CD14-positive monocyte (primary cell): ENCODE data around the gene RBM38. TPM values are rescaled to one million over a fixed set of nuclear protein-coding genes. Genes with fewer than 3 reads are reported as not detected.

Experiments used
- DNase-seq, 3 donors: peaks; one replicate each; pipeline ENCODE4 v3.0.0-alpha.2; 2011 to 2022
- H2AFZ ChIP-seq: 2 replicates; pipeline ENCODE4 v1.6.0; 2012; ENCODE audit warnings: mild to moderate bottlenecking, low read depth, low read length, inconsistent platforms; ENCODE audit not compliant: insufficient read depth, poor library complexity, severe bottlenecking
- H3K27ac ChIP-seq, 2 donors: 1 replicate in 1 of 2; 2 replicates in 1 of 2; pipeline ENCODE4 v1.5.1; 2012 to 2013; ENCODE audit warnings: low read length in 2 of 2, control low read depth in 1 of 2, inconsistent platforms in 1 of 2, low read depth in 1 of 2, mild to moderate bottlenecking in 1 of 2
- H3K27me3 ChIP-seq, 2 donors: one replicate each; pipeline versions ENCODE4 v1.6.0 to v1.6.1; 2011 to 2013; ENCODE audit warnings: low read length in 2 of 2; ENCODE audit not compliant: control insufficient read depth in 2 of 2, insufficient read depth in 2 of 2
- H3K36me3 ChIP-seq, 2 donors: replicated peaks in 1 of 2; 1 replicate in 1 of 2; 2 replicates in 1 of 2; pipeline versions ENCODE4 v1.5.1 to v1.6.1; 2012 to 2013; ENCODE audit warnings: low read length in 2 of 2, control low read depth in 1 of 2, inconsistent platforms in 1 of 2, mild to moderate bottlenecking in 1 of 2; ENCODE audit not compliant: insufficient read depth in 2 of 2, control insufficient read depth in 1 of 2
- H3K4me1 ChIP-seq, 2 donors: 1 replicate in 1 of 2; 2 replicates in 1 of 2; pipeline versions ENCODE4 v1.5.1 to v1.6.1; 2012 to 2013; ENCODE audit warnings: low read length in 2 of 2, control low read depth in 1 of 2, inconsistent platforms in 1 of 2, mild to moderate bottlenecking in 1 of 2, moderate library complexity in 1 of 2; ENCODE audit not compliant: insufficient read depth in 2 of 2, control insufficient read depth in 1 of 2
- H3K4me2 ChIP-seq: replicated peaks from 2 replicates; pipeline ENCODE3; 2012; ENCODE audit warnings: low read length, moderate library complexity, mild to moderate bottlenecking; ENCODE audit not compliant: poor library complexity, severe bottlenecking; ENCODE audit errors: extremely low read depth
- H3K4me3 ChIP-seq, 3 experiments: fragments of 200-600 bp in 1 of 3; sonication (generic) in 1 of 3; replicated peaks in 1 of 3; 1 replicate in 2 of 3; 2 replicates in 1 of 3; pipeline ENCODE4 v1.5.1; 2011 to 2013; ENCODE audit warnings: low read length in 3 of 3, mild to moderate bottlenecking in 3 of 3, control low read depth in 2 of 3, low read depth in 2 of 3, inconsistent platforms in 1 of 3, moderate library complexity in 1 of 3
- H3K79me2 ChIP-seq: 2 replicates; pipeline ENCODE4 v1.6.0; 2012; ENCODE audit warnings: mild to moderate bottlenecking, control low read depth, inconsistent platforms, low read length, moderate library complexity; ENCODE audit not compliant: insufficient read depth
- H3K9ac ChIP-seq: 2 replicates; pipeline ENCODE4 v1.6.0; 2017; ENCODE audit warnings: low read length, mild to moderate bottlenecking; ENCODE audit not compliant: insufficient read depth, poor library complexity, severe bottlenecking
- H3K9me3 ChIP-seq, 2 donors: replicated peaks in 1 of 2; 1 replicate in 1 of 2; 2 replicates in 1 of 2; pipeline versions ENCODE4 v1.5.1 to v1.6.1; 2012 to 2013; ENCODE audit warnings: low read length in 2 of 2, control low read depth in 1 of 2; ENCODE audit not compliant: control insufficient read depth in 1 of 2, insufficient read depth in 1 of 2
- H4K20me1 ChIP-seq: 2 replicates; pipeline ENCODE4 v1.6.0; 2012; ENCODE audit warnings: mild to moderate bottlenecking, low read length, control low read depth, moderate library complexity; ENCODE audit not compliant: insufficient read depth
- H3K27ac Mint-ChIP-seq, 7 donors: one replicate each; pipeline ENCODE4 v1.8.0; 2020; ENCODE audit warnings: mild to moderate bottlenecking in 7 of 7, mixed read lengths in 7 of 7, moderate library complexity in 6 of 7, inconsistent platforms in 2 of 7
- H3K27me3 Mint-ChIP-seq, 3 donors: one replicate each; pipeline ENCODE4 v1.8.0; 2021 to 2022; ENCODE audit warnings: low read depth in 3 of 3, mild to moderate bottlenecking in 3 of 3, mixed read lengths in 3 of 3, moderate library complexity in 3 of 3, inconsistent platforms in 1 of 3
- H3K36me3 Mint-ChIP-seq, 2 donors: one replicate each; pipeline ENCODE4 v1.8.0; 2020; ENCODE audit warnings: mixed read lengths in 2 of 2, inconsistent platforms in 1 of 2, mild to moderate bottlenecking in 1 of 2
- H3K4me1 Mint-ChIP-seq: one replicate; pipeline ENCODE4 v1.8.0; 2020; ENCODE audit warnings: mild to moderate bottlenecking, mixed read lengths
- H3K4me3 Mint-ChIP-seq, 2 donors: one replicate each; pipeline ENCODE4 v1.8.0; 2020; ENCODE audit warnings: mild to moderate bottlenecking in 2 of 2, mixed read lengths in 2 of 2, moderate library complexity in 1 of 2
- H3K9me3 Mint-ChIP-seq, 7 donors: one replicate each; pipeline ENCODE4 v1.8.0; 2020 to 2022; ENCODE audit warnings: mixed read lengths in 7 of 7, mild to moderate bottlenecking in 6 of 7, moderate library complexity in 6 of 7, inconsistent platforms in 2 of 7
- CTCF ChIP-seq: fragments of 200-600 bp; IDR thresholded peaks from one replicate; pipeline ENCODE4 v1.8.0; 2022; ENCODE audit warnings: antibody characterized with exemption, mild to moderate bottlenecking
- WGBS: methylation state at CpG from one replicate; pipeline ENCODE4 v1.1.5; 2013; ENCODE audit warnings: missing lambda C conversion rate; ENCODE audit not compliant: insufficient coverage; 5-methylcytosine and 5-hydroxymethylcytosine counted together
- intact Hi-C, 2 donors: fragments of 100-400 bp; cut with micrococcal nuclease; formaldehyde crosslinking; loops; one replicate each; pipeline versions ENCODE4 v1.15.0 to v1.15.1; 2023
- polyA plus RNA-seq, 3 donors: library from polyadenylated mRNA; depleted of rRNA in 1 of 3; unstranded in 2 of 3; stranded (reverse) in 1 of 3; fragments of 300-500 nt in 2 of 3; fragments of >200 nt in 1 of 3; fragmentation: Illumina TruSeq in 2 of 3; gene quantifications; 1 replicate in 2 of 3; 2 replicates in 1 of 3; pipeline ENCODE4 v1.2.3, GENCODE V29; 2012 to 2021

RBM38 gene
- polyA plus RNA-seq, 3 donors: 7.5 to 48.3 (median 17.8) TPM

GRCh38 chr20:57353351-57353750 is 37.8 kb upstream of the RBM38 start:
- peaks cover 24 to 38% of the 10 kb centered on the region in 2 donors for H3K36me3 Mint-ChIP-seq
- Histone ChIP-seq H3K9ac (no peak overlapping the region), H2AFZ (no peak overlapping the region), H3K79me2 (peaks cover 37% of the 10 kb centered on the region), H3K4me3 (no peak overlapping the region), H4K20me1 (peaks cover 39% of the 10 kb centered on the region), H3K27ac (no peak overlapping the region), H3K27me3 (peaks cover 0 to 4% of the 10 kb centered on the region in 2 donors), H3K4me2 (no peak overlapping the region), H3K4me1 (peaks cover 10 to 14% of the 10 kb centered on the region in 2 donors), H3K9me3 (no peaks in the 10 kb centered on the region), H3K36me3 (peaks cover 0 to 31% of the 10 kb centered on the region in 2 donors)
- no peak for DNase-seq
- peaks cover 14% of the 10 kb centered on the region for H3K4me1 Mint-ChIP-seq
- no peak overlapping the region for H3K27ac Mint-ChIP-seq
- intact Hi-C loops: no loop called here
- H3K27me3 Mint-ChIP-seq: peaks cover 6 to 11% (median 7%) of the 10 kb centered on the region in 3 donors
- no peak overlapping the region for H3K4me3 Mint-ChIP-seq
- WGBS: 100% methylated on average over 7 of the region's 9 CpGs
- peaks cover 0 to 10% (median 3%) of the 10 kb centered on the region in 7 donors for H3K9me3 Mint-ChIP-seq
- TF ChIP-seq CTCF: no peak

- intact Hi-C loops: no loop called here
- H3K9me3 Mint-ChIP-seq: no peaks in the 10 kb centered on the region
- Histone ChIP-seq H4K20me1 (peaks cover 17% of the 10 kb centered on the region), H3K4me2 (no peak overlapping the region), H3K9me3 (no peaks in the 10 kb centered on the region), H3K27me3 (no peaks in the 10 kb centered on the region), H3K4me3 (no peak overlapping the region), H3K36me3 (peaks cover 30 to 47% of the 10 kb centered on the region in 2 donors), H3K4me1 (no peaks in the 10 kb centered on the region), H3K27ac (no peak overlapping the region), H2AFZ (no peak overlapping the region), H3K9ac (no peak overlapping the region), H3K79me2 (peaks cover 8% of the 10 kb centered on the region)
- no peak for DNase-seq
- H3K27ac Mint-ChIP-seq: no peak overlapping the region
- peaks cover 39 to 40% of the 10 kb centered on the region in 2 donors for H3K36me3 Mint-ChIP-seq
- WGBS: 100% methylated on average over 2 of the region's 6 CpGs
- no peak overlapping the region for H3K4me3 Mint-ChIP-seq
- TF ChIP-seq CTCF: no peak
- no peaks in the 10 kb centered on the region for H3K4me1 Mint-ChIP-seq
- no peaks in the 10 kb centered on the region for H3K27me3 Mint-ChIP-seq
Observed at GRCh38 chr20:57361517-57361916, 29.7 kb upstream of the RBM38 start.
